NK-92 (cell line): Measurements from ENCODE around the gene DDX54.
A peak's percentile ranks its signal among the peaks of the same experiment; 100 is the strongest.
"Not testable (repeated sequence)": the region's sequence is repeated elsewhere in the genome, so short reads cannot be mapped to it uniquely, and the experiment has no call there.

ENCODE experiments used
- DNase-seq: peaks from one replicate; lab custom pipeline; 2025; ENCODE audit not compliant: unreplicated experiment; lab: John Stamatoyannopoulos, UW

The DDX54 gene

DNA sequence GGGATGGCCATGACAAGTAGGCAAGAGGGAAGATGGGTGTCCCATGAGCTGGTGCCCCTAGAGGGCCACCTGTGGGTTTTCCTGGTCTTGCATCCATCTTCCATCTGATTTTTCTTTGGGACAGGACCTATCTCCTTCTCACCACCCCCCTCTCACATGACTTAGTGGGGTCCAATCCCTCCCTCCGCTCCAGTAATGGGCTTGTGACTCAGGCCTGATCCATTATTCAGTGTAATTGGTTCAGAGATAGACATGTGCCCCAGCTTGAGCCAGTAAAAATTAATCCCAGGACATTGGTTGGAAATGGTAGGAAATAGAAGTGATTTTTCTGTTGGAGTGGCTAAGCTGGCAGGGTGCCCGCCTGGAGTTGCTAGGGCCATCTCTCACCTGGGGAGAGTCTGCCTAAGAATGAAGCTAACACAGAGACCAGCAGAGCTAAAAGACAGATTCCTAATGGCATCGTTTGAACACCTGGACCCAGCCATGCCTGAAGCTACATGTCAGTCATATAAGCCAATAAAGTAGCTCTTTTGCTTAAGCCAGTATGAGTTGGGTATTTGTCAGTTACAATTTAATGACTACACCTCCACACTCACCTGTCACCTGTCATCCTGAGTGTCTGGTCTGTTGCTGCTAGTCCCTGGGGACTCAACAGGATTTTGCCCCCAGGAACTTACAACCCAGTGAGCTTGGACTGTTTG, 64.5 kb downstream of the DDX54 start:
- DNase-seq = no peak

GRCh38 chr12:113119980-113120669, 65.2 kb downstream of the DDX54 start:
- no peak for DNase-seq

DNA sequence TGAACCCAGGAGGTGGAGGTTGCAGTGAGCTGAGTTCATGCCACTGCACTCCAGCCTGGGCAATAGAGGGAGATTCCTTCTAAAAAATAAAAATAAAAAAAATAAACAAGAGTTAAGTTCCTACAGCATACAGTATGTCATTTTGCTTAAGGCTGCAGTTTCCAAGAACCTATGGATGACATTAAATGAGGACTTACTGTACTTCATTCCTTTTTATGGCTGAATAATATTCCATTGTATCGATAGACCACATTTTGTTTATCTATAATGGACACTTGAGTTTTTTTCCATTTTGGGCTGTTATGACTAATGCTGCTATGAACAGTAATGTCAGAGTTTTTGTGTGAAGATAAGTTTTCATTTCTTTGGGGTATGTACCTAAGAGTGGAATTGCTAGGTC, 67.1 kb downstream of the DDX54 start:
- DNase-seq = no peak

DNA sequence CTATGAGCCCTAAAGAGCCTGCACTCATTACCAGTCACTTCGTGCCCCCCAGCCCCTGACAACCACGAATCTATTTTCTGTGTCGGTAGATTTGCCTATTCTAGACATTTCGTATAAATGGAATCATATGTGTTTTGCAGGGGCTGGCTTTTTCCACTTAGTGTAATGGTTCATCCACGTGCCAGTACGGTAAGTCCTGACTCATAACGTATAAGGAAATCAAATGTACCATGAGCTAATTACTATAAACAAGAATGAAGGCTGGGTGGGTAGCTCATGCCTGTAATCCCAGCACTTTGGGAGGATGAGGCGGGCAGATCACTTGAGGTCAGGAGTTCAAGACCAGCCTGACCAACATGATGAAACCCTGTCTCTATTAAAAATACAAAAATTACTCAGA, 67.6 kb downstream of the DDX54 start:
- DNase-seq = not testable (repeated sequence)

- no peak for DNase-seq
Observed at GRCh38 chr12:113116875-113117274, 68.4 kb downstream of the DDX54 start.

- DNase-seq = no peak
Observed at GRCh38 chr12:113115455-113116126, 69.7 kb downstream of the DDX54 start.

- DNase-seq = no peak
Observed at GRCh38 chr12:113114447-113115178, 70.7 kb downstream of the DDX54 start.

DNA sequence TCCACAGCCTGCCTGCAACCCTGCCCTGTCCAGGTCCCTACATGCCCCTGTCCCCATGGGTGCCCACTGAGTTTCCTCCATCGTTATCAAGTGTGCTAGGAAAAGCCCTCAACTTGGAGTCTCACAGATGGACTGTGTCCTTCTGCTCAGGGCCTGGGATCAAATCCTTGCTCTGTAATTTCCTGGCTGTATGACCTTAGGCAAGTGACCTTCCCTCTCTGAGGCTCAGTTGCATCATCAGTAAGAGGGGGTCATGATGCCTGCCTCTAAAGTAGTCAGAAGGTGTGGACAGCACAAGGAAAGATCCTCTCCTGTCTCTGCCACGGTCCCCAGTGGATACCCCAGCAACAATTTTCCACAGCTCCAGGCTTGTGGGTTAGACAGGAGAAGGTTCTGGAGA, 71.9 kb downstream of the DDX54 start:
- DNase-seq = no peak

- no peak for DNase-seq
Observed at GRCh38 chr12:113112043-113112899, 73.0 kb downstream of the DDX54 start.

DNA sequence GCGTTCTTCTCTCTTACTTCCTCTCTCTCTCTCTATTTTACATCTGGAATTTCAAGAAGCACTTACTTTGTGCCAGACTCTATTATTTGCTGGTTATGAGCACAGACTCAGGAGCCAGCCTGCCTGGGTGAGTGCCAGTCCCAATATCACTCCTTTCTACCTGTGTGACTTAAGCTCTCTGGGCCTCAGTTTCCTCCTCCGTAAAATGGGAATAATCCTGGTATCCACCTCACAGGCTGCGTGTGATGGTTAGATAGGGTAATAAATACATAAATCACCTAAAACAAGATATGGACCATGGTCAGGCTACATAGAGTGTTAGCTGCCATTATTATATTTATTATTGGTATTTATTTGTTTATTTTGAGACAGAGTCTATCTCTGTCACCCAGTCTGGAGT, 74.0 kb downstream of the DDX54 start:
- DNase-seq = no peak

- peak; percentile 9 for DNase-seq
Observed at GRCh38 chr12:113109872-113110599, 75.2 kb downstream of the DDX54 start.

DNA sequence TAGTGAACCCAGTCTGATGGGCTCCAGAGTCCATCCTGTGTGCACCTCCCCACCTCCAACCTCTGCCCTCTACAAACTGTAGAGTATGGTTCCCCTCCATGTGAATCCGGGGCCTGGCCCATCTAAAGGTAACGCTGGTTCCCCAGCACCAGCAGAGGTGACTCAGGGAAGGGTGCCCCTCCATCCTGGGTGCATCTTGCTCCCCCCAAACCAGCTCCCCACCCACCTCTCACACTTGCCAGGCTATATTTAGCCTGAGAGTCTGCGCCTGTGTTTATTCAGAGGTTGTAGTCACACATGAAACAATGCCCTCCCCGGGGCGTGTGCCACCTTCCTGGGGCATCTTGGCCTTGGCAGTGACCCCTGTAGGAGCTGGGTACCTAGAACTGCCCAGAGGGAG, 75.9 kb downstream of the DDX54 start:
- DNase-seq = no peak

DNA sequence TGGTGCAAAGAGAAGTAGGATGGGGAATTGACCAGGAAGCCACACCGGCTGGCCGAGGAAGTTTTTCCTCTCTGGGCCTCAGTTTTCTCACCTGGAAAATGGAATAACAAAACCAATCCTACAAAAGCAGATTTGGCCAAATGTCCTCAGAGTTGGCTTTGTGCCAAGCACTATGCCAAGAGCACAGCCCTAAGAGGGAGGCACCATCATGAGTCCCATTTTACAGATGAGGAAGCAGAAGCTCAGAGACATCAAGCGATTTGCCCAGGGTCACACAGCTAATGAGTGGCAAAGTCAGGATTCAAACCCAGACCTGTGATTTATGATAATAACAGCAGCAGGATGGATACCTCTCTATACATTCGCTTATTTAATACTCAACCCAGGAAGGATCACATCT, 77.0 kb downstream of the DDX54 start:
- no peak for DNase-seq
